HG03469 (cell line): ENCODE data around the gene PTPRN2.

ENCODE experiments used
- ATAC-seq: cut with Tn5 transposase; IDR thresholded peaks from one replicate; pipeline ENCODE4 v1.9.1; 2021; ENCODE audit warnings: mild to moderate bottlenecking, moderate library complexity, moderate number of reproducible peaks; ENCODE audit not compliant: unreplicated experiment

The PTPRN2 gene

DNA sequence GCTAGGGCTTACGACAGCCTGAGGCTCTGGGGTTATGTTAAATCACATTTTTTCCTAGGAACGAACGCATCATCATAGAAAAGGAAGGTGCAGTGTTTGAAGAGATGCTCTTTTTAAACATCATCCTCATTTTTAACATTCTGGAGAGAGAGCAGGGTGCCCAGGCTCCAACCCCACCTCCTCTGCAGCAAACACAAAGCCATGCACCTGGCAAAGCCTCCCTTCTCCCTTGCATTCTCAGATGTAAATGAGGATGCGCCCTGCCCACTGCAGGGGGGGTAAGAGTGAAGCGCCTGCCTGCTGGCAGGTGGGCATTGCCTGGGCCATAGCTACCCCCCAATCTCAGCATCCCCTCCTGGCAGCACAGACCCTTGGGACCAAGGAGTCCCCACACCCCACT lies 92.4 kb downstream of the PTPRN2 start:
- ATAC-seq = no peak

DNA sequence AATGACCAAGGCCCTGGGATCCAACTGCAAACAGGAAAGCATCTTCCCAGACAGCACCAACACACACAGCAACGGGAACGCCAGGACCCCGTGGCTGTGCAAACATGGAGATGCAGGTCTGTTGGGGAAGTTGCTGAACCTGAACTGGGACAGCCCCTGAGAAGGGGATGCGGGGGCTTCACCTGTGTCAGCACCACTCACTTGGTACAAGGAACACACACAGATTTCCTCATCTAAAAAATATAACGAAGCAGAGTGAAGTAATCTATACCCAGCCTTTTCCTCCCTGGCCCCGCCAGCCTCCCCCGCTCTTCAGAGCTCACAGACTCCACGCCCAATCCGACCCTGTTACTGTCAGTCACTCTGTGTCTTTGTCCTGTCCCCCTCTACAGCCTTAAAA lies 93.0 kb downstream of the PTPRN2 start:
- no peak for ATAC-seq

DNA sequence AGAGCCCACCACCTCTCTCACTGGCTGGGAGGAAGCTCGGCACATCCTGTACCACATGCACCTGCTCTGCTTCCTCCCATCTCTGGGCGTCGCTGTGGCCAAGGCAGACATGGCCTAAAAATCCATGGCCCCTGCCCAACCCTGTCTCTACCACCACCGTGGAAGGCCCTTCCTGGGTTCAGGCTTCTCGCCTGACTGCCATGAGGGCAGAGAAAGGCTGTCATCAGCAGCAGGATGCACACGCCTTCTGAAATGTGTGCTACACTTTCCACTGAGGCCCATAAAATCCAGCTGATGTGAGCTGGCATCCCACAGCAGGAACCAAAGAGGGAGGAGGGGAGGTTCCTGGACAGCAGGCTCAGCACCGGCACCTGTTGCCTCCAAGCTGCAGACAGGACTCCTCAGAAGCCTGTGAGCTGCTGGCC lies 93.4 kb downstream of the PTPRN2 start:
- ATAC-seq = no peak

DNA sequence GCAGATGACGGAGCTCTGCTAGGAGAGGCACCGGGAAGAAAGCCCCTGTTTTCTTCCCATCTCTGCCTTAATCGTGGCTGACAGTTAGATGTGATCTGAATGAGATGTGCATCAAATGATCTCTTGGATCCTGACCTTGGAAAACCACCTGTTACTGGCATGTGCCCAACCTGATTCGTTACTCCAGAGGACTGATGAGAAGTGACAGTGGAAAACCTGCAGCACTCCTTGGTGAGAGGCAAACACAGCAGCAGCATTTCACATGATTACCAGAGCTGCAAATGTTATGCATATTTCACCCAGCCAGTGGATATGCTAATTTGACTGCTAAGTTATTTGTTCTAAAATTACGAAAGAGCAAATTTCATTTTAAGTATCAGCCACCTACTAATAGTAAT lies 95.3 kb downstream of the PTPRN2 start:
- no peak for ATAC-seq

DNA sequence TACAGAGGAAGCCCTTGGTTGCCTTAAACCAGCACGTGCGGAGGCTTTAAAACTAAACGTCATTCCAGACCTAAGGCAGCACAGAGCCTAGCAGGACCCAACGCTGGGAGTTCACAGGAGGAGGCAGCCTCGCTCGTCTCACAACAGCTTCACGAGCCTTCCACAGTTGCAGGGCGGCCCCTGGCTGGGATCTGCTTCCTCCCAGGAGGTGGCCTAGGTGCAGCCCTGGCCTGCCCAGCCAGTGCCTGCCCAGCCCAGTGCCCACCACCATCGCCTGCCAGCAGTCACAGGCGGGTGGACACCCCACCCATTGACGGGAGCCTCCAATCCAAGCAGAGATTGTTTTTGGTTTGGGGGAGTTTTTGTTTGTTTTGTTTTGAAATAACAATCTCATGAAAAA lies 96.5 kb downstream of the PTPRN2 start:
- ATAC-seq = no peak

DNA sequence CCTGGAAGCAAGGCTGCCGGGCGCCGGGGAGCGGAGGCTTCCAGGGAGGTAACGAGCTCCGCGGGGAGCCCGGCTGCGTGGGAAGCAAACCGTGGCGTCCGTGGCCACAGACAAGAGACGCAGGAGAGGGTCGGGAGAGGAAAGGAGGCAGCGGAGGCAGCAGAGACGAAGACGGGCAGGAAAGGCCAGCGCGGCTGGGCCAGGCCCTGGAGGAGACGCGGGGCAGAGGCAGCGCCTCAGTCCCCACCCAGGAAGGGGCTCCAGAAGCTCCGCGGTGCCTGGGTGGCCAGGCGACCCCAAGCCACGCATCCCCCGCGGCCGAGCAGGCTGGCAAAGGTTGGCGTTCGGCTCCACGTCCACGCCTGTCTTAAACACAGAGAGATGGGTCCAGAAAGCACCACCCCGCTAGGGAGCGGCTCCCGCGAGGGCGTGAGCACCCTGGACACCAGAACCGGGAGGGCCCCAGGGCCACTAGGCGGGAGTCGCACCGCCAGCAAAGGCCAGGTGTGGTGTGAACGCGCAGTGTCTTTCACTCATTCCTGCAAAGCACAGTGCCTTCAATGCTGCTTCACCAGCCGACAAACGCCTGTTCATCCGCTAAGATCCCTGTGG lies 97.3 kb downstream of the PTPRN2 start:
- no peak for ATAC-seq

DNA sequence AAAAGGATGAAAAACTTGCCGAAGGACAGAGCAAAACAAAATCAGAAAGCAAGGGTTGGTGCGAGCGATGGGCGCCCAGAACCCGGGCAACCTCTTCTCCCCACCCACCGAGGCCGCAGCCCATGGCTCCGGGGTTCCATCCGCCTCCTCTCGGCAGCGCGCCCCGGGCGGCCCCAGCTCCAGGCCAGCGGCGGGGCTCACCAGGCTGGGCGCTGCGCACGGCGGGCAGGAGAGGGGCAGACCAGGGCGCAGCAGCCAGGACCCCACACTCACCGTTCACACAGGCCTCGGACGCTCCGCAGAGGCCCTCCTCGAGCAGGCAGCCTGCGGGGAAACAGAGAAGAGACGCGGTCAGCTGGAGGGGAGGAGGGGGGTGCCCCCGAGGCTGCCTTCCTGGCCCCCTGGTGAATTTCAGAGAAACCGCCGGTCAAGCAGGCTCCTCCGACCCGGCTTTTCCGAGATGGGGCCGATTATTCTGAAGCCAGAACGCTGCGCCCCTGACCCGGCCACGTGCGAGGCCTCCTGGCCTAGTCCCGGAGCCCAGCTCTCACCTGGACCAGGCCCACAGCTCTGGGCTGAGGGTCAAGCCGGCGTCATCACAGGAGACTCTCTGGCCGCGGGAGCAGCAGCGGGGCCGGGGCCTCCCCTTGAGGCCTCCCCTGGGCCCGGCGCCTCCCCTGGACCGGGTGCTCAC lies 98.0 kb downstream of the PTPRN2 start:
- no peak for ATAC-seq

DNA sequence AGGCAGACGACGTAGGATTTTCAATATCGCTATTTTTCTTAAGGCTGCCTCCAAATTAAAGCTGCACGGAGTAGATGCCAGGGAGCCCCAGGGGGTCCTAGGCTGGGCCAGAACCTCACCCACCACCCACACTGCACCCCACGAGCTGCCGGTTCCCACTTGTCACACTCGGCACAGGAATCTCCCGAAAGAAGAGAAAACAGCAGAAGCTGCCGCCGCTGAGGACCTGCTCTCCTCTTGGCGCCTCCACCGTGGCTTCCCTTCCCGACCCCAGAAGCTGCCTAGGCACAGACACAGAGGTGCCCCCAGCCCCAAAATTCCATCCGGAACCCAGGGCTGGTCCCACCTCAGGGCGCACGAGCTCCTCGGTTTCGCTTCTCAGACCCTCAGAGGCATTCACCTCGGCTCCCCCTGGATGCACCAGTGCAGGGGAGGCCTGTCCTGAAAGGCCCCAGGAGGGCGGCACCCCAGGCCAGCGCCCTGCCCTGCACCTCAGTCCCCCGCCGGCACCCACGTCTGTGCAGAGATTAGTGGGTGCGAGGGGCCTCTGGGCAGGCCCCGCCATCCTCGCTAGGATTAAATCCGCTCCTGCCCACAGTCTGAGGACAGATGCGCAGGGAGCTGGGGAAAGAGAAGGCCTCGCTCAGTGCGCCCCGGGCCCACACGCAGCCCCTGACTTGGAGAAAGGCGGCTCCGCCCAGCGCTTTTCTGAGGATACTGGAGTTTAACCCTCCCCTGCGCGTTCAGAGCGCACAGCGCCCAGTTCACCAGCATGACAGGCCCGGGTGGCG lies 99.2 kb downstream of the PTPRN2 start:
- no peak for ATAC-seq

DNA sequence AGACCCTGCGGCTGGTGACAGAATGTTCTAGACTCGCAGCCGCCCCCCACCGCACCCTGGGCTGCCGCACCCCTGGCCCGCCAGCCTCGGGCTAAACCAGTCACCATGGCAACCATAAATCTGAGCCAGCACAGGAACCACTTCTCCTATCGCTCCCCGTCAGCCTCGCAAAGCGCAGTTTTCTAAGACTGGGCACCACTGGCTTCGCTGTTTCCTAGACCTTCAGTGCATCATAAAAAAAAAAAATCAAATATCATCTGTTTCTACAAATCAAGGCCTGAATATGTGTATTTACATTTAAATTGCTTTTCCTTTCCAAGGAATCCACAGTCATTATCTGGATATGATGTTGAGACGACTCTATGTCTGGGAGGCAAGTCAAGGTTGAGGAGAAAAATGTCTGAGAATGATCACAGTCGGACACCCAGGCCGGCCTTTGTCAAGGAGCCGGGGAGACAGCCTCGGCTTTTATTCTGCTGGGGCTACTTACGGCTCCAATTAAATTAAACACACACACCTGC lies 99.9 kb downstream of the PTPRN2 start:
- no peak for ATAC-seq

DNA sequence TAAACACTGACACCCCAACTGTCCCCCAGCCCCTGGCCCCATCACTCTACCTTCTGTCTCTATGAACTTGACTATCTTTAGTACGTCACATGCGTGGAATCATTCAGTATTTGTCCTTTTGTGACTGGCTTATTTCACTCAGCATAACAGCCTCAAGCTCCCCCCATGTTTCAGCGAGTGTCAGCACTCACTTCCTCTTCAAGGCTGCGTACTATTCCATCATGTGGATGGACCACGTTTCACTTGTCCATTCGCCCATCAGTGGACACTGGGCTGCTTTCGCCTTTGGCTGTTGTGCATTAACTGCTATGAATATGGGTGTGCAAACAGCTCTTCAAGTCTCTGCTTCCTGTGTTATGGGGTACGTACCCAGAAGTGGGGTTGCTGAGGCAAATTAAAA lies 100.7 kb downstream of the PTPRN2 start:
- no peak for ATAC-seq

DNA sequence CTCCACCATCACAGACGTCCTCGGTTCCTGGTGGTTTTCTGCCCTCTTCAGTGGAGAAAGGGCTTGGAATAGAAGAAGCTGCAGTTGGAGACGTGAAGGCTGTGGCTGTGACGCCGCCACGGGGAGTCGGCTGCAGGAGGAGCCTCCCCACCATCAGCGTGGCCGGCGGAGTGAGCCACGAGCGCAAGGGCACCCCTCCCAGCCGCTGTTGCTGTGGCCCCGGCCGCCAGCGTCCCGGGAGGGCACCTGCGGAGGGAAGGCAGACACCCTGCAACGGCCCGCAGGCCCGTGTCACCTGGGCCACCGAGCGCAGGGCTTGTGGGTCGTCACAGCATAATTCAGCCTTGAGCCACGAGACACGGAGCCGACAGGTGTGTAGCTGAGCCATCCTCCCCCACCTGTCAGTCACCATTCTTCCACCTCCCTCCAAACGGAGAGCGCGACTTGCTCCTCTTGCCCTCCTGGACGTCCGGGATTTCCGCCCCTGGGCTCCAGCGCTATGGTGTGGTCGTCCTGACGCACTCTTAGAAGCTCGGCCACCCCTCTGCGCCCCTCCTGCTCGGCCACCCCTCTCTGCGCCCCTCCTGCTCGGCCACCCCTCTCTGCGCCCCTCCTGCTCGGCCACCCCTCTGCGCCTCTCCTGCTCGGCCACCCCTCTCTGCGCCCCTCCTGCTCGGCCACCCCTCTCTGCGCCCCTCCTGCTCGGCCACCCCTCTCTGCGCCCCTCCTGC lies 102.7 kb downstream of the PTPRN2 start:
- ATAC-seq = no peak

DNA sequence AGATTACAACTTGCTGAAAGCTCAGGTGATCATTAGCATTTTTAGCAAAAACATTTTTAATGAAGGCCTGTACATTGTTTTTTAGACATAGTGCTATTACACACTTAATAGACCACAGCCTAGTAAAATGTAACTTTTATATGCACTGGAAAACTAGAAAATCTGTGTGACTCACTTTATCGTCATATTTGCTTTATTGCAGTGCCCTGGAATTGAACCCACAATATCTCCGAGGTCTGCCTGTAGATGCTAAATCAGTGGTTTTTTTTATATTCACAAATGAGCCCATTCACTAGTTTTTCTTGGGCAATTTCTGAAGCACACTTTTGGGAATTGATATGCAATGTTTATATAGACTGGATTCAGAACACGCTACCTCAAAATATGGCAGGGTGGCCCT lies 105.1 kb downstream of the PTPRN2 start:
- ATAC-seq = no peak

DNA sequence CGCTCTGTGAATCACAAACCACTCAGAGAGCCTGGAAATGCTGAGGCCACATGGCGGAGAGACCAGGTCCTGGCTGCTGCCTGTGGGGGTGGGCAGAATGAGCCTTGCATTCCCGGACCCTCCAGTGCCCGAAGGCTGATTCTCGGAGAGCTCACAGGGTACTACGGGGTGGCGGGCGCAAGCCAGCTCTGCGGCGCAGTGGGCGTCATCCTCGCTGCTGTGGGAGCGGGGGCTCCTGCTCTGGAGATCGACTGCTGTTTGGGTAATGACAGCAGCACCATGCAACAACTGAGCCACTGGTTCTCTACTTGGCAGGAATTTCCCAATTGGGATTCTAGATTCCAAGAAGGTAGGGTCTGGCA lies 108.0 kb downstream of the PTPRN2 start:
- no peak for ATAC-seq

DNA sequence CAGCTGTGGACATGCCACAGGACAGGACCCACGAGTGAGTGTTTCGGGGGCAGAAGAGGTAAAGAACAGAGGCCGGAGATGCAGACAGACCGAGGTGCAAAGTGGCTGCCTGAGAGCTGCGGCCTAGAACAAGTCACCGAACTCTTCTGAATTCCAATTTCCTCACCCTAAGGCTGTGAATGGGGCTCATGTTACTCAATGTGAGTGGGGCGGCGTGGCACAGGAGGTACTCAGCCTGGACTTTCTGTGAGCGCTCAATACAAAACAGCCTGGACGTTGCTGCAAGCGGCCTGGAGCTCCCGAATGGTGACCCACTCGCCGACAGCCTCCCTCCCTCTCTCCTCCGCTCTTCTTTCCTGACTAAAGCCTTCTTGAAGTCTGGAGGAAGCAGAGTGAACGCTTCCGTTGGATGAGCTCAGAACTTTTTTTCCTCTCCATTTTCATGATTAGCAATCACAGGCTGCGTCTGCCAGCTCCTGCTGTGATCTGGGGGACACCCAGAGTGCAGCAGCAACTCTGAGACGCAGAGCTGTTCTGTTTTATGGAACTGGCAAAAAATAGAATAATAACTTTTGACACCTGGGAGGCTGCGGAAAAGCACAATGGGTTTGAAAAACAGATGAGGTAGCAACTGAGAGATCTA lies 108.5 kb downstream of the PTPRN2 start:
- ATAC-seq = no peak

DNA sequence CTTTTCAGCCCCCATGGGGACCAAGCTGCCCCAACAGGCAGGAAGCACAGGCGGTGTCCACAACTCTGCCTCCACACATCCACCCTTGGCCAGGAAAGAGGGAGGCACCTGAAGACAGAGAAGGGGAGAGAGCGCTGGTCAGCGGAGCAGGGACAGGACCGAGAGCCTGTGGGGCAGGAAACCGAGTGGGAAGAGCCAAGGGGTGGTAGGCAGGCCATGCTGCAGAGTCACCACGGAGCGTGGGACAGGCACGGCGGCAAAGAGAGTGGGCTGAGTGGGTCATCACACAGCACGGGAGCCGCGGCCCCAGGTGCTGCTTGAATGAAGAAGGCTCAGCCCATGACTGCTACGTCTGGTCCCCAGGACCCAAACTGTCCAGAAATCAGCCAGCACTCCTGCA lies 109.8 kb downstream of the PTPRN2 start:
- ATAC-seq = no peak

DNA sequence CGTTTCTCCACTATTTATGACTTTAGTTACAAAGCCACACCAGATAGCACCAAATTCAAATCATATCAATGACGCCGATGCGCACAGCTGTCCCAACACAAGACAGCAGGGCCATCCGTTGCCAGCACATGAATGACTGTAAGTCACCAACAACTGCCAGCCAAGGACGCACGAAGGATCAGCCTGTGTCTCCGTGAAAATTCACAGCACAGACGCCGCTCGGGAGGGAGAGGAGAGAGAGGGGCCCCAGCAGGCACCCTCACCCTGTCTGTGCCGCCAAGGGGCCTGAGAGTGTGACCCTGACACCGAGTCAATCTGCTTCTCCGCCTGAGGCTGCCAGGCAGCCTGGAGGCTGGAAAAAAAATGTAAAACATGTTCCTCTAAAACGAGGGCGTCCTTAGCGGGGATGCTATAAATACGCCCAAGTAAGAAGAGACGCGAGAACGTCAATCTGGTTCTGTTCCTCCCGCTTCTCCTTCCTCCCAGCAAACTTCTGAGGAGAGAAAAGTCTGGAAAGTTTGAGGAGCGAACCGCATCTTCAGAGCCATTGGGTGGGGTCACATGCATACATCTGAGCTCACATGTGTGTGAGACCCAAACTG lies 111.2 kb downstream of the PTPRN2 start:
- ATAC-seq = no peak

DNA sequence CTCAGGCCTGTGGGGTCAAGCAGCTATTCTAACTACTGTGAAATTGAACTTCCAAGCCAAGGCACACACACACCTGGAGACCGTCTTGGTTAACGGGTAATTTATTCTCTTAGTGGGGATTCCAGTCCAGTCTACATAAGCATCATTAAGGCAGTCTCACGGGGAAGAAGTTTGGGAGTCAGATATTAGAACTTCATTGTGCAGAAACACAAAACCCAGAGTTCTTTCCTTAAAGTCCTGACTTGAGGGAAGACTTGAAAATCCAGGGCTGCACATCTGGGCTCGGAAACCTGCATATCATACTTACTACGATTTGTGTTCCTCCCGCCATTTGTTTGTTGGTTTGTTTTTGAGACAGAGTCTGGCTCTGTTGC lies 112.0 kb downstream of the PTPRN2 start:
- no peak for ATAC-seq

DNA sequence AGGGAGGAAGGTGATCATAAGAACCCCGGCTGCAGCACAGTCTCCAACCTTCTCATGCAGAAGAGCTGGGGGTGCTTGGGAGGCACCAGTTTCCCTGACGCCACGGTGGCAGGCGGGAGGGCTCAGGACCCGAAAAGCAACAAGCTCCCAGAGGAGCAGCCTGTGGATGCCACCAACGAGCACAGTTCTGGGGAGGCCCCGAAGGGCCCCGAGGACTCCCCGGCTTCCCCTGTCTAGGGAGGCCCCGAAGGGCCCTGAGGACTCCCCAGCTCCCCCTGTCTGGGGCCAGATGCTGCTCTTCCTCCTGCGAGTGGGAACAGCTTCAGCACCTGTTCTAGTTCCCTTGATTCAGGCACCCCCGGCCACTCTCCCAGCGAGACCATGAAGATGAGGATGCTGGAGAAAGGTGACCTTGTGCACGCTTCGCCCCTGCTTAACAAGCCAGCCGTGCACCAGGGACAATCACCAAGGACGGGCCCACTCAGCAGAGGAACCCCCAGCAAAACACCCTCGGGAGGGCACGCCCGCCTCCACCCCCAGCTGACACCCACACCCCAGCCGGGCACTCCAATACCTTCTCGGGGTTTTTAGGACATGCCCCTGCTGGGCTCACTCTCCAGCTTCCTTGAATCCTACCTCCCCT lies 112.5 kb downstream of the PTPRN2 start:
- ATAC-seq = no peak

DNA sequence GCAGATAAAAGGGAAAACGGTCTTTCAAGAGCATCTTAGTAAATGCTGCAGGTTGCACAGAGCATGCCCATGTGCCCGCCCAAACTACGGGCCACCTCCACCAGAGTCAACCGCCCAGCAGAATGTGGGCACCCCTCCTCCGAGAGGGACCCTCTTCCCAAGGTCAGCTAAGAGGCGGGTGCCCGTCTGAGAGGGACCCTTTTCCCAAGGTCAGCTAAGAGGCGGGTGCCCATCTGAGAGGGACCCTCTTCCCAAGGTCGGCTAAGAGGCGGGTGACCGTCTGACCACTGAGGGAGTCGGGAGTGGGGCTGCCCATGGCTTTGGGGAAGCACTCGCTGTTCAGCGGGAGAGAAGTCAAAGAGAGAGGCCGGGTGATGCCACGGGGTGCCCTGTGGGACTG lies 113.1 kb downstream of the PTPRN2 start:
- no peak for ATAC-seq

DNA sequence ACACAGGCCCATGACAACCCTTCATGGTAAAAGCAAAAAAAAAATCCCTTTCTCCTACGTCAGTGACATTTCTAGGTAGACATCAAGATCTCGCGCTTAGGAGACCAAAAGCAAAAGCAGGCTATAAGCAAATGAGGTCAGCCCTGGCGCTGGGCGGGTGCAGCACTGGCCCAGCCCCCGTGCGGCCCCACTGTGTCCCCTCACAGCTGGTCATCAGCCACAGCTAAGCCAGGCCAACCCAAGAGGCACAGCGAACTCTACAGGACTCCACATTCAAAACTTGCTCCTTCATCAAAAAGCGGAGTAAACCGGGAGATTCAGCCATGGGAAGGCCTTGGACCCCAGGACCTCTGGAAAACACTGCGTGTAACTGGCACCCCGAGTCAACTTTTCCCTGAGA lies 113.7 kb downstream of the PTPRN2 start:
- ATAC-seq = no peak
